ENCODE measurements around the gene NPW. TPM values are rescaled to one million over a fixed set of nuclear protein-coding genes. Genes with fewer than 3 reads are reported as not detected.
A peak's percentile ranks its signal among the peaks of the same experiment; 100 is the strongest.

Gene NPW
- total and polyA plus RNA-seq, 2 donors (not counting 1 experiment from before 2014, with no cell fraction given), result 0.20 to 0.99 TPM

DNA sequence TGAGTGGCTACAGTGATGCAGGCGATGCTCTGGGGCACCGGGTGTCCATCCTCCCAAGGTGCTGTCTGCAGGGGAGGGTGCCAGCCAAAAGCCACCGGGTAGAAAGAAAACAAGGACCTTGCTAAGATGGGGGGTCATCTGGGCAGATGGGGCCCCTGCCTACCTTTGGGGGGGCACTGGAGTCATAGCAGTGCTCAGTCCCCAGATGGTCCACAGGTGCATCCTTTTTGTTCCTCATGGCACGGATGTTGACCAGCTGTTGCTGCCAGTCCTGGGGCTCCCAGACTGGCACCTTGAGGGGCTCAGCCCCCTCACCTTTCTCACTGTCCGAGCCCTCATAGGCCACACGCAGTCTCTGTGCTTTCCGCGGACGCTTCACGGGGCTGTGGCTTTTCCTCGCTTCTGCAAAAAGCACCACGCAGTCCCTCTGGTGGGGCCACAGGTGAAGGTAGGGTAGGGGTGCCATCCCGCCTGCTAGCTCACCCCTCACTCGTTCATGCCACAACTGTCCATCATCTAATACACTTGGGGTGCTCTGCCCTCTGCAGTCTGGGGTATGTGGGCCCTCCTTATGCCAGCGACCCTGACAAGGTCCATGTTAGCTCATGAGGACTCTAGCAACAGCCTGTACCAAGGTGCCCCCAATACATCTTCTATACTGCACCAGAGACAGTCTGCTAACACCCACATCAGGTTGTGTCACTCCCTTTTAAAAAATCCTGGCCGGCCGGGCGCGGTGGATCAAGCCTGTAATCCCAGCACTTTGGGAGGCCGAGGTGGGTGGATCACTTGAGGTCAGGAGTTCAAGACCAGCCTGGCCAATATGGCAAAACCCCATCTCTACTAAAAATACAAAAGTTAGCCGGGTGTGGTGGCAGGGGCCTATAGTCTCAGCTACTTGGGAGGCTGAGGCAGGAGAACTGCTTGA, 26.6 kb downstream of the NPW start:
- H3K4me3 ChIP-seq (replicated peaks in 1 of 4; ENCODE audit: control extremely low read depth in 1 of 4, insufficient read depth in 1 of 4, low read depth in 3 of 4, low read length in 4 of 4), result no peak overlapping the region
- no peak overlapping the region for H2AFZ ChIP-seq (ENCODE audit: low read length)
- no peak for DNase-seq (ENCODE audit: low read depth in 2 of 2)
- no peak for TF ChIP-seq EZH2 (IDR thresholded peaks at IDR 0.05; ENCODE audit: low read length, missing control alignments)
- TF ChIP-seq, protein P1, sequence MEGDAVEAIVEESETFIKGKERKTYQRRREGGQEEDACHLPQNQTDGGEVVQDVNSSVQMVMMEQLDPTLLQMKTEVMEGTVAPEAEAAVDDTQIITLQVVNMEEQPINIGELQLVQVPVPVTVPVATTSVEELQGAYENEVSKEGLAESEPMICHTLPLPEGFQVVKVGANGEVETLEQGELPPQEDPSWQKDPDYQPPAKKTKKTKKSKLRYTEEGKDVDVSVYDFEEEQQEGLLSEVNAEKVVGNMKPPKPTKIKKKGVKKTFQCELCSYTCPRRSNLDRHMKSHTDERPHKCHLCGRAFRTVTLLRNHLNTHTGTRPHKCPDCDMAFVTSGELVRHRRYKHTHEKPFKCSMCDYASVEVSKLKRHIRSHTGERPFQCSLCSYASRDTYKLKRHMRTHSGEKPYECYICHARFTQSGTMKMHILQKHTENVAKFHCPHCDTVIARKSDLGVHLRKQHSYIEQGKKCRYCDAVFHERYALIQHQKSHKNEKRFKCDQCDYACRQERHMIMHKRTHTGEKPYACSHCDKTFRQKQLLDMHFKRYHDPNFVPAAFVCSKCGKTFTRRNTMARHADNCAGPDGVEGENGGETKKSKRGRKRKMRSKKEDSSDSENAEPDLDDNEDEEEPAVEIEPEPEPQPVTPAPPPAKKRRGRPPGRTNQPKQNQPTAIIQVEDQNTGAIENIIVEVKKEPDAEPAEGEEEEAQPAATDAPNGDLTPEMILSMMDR (conservative IDR thresholded peaks at IDR 0.05 in 1 of 2, IDR thresholded peaks at IDR 0.05 in 1 of 2; ENCODE audit: low read depth in 1 of 2, low read length in 2 of 2), result no peak
- H3K9me3 ChIP-seq (ENCODE audit: control insufficient read depth, insufficient read depth, low read depth, low read length), result no peaks in the 10 kb centered on the region
- H3K27ac ChIP-seq (ENCODE audit: insufficient read depth, low read length), result no peak overlapping the region
- no peaks in the 10 kb centered on the region for H3K27me3 ChIP-seq (ENCODE audit: control insufficient read depth, insufficient read depth, low read length)
- peak overlapping the region; percentile 99 for H3K4me2 ChIP-seq (ENCODE audit: extremely low read depth, insufficient read depth, low read length)
- H3K4me1 ChIP-seq (ENCODE audit: control insufficient read depth, extremely low read depth, insufficient read depth, low read length), result peaks cover 6% of the 10 kb centered on the region
- H3K36me3 ChIP-seq (ENCODE audit: control insufficient read depth, insufficient read depth, low read length), result no peaks in the 10 kb centered on the region
- no peak overlapping the region for H3K9ac ChIP-seq (ENCODE audit: insufficient read depth, low read length)
- no peaks in the 10 kb centered on the region for H4K20me1 ChIP-seq (ENCODE audit: control insufficient read depth, extremely low read depth, insufficient read depth, low read length)
- H3K79me2 ChIP-seq (ENCODE audit: control insufficient read depth, insufficient read depth, low read length), result peaks cover 13% of the 10 kb centered on the region

DNA sequence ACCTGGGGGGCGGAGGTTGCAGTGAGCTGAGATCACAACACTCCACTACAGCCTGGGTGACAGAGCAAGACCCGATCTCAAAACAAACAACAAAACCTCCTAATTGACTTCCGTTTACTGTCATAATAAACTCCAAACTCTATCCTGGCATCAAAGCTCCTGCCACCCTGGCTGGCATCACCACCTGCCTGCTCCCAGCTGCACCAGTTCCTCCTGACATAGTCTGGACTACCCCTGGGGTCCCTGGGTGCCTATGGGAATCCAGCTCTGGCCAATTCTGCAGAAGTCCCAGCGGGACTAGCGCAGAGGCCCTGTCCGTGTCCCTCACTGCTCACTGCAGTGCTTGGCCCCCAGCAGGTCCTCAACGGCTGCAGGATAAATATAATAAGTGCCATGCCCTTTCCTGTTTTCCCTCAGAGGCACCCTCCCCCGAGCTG, 27.3 kb downstream of the NPW start:
- Histone ChIP-seq H3K4me3 (replicated peaks in 1 of 4; ENCODE audit: control extremely low read depth in 1 of 4, insufficient read depth in 1 of 4, low read depth in 3 of 4, low read length in 4 of 4) (peak overlapping the region; percentile 56 to 68 (median 58)), H4K20me1 (ENCODE audit: control insufficient read depth, extremely low read depth, insufficient read depth, low read length) (no peaks in the 10 kb centered on the region), H3K27ac (ENCODE audit: insufficient read depth, low read length) (peak overlapping the region; percentile 19), H3K36me3 (ENCODE audit: control insufficient read depth, insufficient read depth, low read length) (no peaks in the 10 kb centered on the region), H3K79me2 (ENCODE audit: control insufficient read depth, insufficient read depth, low read length) (peaks cover 13% of the 10 kb centered on the region), H3K9ac (ENCODE audit: insufficient read depth, low read length) (peak overlapping the region; percentile 18), H3K9me3 (ENCODE audit: control insufficient read depth, insufficient read depth, low read depth, low read length) (no peaks in the 10 kb centered on the region), H2AFZ (ENCODE audit: low read length) (peak overlapping the region; percentile 43), H3K27me3 (ENCODE audit: control insufficient read depth, insufficient read depth, low read length) (no peaks in the 10 kb centered on the region), H3K4me1 (ENCODE audit: control insufficient read depth, extremely low read depth, insufficient read depth, low read length) (peaks cover 6% of the 10 kb centered on the region), H3K4me2 (ENCODE audit: extremely low read depth, insufficient read depth, low read length) (peak overlapping the region; percentile 99)
- TF ChIP-seq, protein P1 (conservative IDR thresholded peaks at IDR 0.05 in 1 of 2, IDR thresholded peaks at IDR 0.05 in 1 of 2; ENCODE audit: low read depth in 1 of 2, low read length in 2 of 2), result no peak
- TF ChIP-seq EZH2 (IDR thresholded peaks at IDR 0.05; ENCODE audit: low read length, missing control alignments), result no peak
- DNase-seq (ENCODE audit: low read depth in 2 of 2), result no peak

DNA sequence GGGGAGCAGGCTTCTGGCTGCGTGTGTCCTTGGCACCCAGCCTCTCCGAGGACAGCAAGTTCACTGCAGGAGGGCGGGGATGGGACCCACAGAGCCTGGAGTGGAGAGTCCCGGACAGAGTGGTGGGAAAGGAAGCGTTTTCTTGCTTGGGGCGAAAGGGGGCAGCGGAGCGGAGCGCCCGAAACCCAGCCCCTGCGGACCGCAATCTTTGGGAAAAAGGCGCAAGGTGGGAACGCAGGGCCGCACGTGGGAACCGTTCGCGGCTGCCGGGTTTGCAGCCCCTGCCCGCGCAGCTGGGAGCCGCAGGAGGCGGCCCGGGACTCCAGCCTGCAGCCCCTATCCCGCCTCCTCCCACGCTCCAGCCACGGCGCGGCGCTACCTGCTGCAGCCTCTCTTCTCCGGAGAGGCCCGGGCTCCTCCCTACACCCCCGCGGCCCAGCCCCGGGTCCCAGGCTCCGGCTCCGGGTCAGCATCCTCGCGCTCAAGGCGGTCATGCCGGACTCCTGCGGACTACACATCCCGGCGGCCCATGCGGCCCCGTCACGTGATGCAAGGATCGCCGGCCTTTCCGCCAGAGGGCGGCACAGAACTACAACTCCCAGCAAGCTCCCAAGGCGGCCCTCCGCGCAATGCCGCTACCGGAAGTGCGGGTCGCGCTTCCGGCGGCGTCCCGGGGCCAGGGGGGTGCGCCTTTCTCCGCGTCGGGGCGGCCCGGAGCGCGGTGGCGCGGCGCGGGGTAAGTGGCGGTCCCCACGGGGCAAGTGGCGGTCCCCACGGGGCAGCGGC, 27.9 kb downstream of the NPW start, which contains the start of the genes NTHL1 and TSC2:
NTHL1 (minus strand) TSS at position 505 of the 786 bp plus-strand sequence; CDS start at position 494, 11 bp downstream.
TSC2 (plus strand) TSS at position 656 of the 786 bp plus-strand sequence. CDS start 631 bp downstream, outside the sequence.
- H3K9me3 ChIP-seq (ENCODE audit: control insufficient read depth, insufficient read depth, low read depth, low read length), result no peaks in the 10 kb centered on the region
- TF ChIP-seq, protein P1 (conservative IDR thresholded peaks at IDR 0.05 in 1 of 2, IDR thresholded peaks at IDR 0.05 in 1 of 2; ENCODE audit: low read depth in 1 of 2, low read length in 2 of 2), result peak; percentile 35 to 39
- no peak for TF ChIP-seq EZH2 (IDR thresholded peaks at IDR 0.05; ENCODE audit: low read length, missing control alignments)
- H3K79me2 ChIP-seq (ENCODE audit: control insufficient read depth, insufficient read depth, low read length), result peaks cover 13% of the 10 kb centered on the region
- peak; percentile 94 to 96 for DNase-seq (ENCODE audit: low read depth in 2 of 2)
- H2AFZ ChIP-seq (ENCODE audit: low read length), result peak within 1 kb of the TSS; percentile 43
- peaks cover 6% of the 10 kb centered on the region for H3K4me1 ChIP-seq (ENCODE audit: control insufficient read depth, extremely low read depth, insufficient read depth, low read length)
- no peaks in the 10 kb centered on the region for H3K36me3 ChIP-seq (ENCODE audit: control insufficient read depth, insufficient read depth, low read length)
- H4K20me1 ChIP-seq (ENCODE audit: control insufficient read depth, extremely low read depth, insufficient read depth, low read length), result no peaks in the 10 kb centered on the region
- H3K9ac ChIP-seq (ENCODE audit: insufficient read depth, low read length), result peak within 1 kb of the TSS; percentile 69
- peak within 1 kb of the TSS; percentile 19 for H3K27ac ChIP-seq (ENCODE audit: insufficient read depth, low read length)
- H3K27me3 ChIP-seq (ENCODE audit: control insufficient read depth, insufficient read depth, low read length), result no peaks in the 10 kb centered on the region
- H3K4me2 ChIP-seq (ENCODE audit: extremely low read depth, insufficient read depth, low read length), result peak within 1 kb of the TSS; percentile 99
- H3K4me3 ChIP-seq (replicated peaks in 1 of 4; ENCODE audit: control extremely low read depth in 1 of 4, insufficient read depth in 1 of 4, low read depth in 3 of 4, low read length in 4 of 4), result peak within 1 kb of the TSS; percentile 68 to 90 (median 79)
